Kidney (tissue), 14 donors: ENCODE measurements around the gene STOX2. TPM values are rescaled to one million over a fixed set of nuclear protein-coding genes. Genes with fewer than 3 reads are reported as not detected.

Experiments
- DNase-seq, 5 donors: peaks; one replicate each; pipeline ENCODE4 v3.0.0-alpha.2; 2013 to 2020
- FAIRE-seq: peaks from 2 replicates; lab custom pipeline; 2012; peaks lifted over from hg19 to GRCh38; lab: Jason Lieb, UNC
- H3K27ac ChIP-seq, 2 donors: one replicate each; pipeline ENCODE4 v1.7.0; 2013; ENCODE audit warnings: low read depth in 2 of 2, low read length in 2 of 2, inconsistent platforms in 1 of 2
- H3K27me3 ChIP-seq: one replicate; pipeline ENCODE4 v1.7.1; 2013; ENCODE audit warnings: low read length, inconsistent platforms; ENCODE audit not compliant: control insufficient read depth, insufficient read depth
- H3K36me3 ChIP-seq, 3 donors: one replicate each; pipeline versions ENCODE4 v1.7.0 to v1.7.1; 2013; ENCODE audit warnings: low read length in 3 of 3, control low read depth in 1 of 3, inconsistent platforms in 1 of 3; ENCODE audit not compliant: insufficient read depth in 3 of 3, control insufficient read depth in 2 of 3
- H3K4me1 ChIP-seq, 3 donors: one replicate each; pipeline versions ENCODE4 v1.7.0 to v1.7.1; 2013; ENCODE audit warnings: low read length in 3 of 3, inconsistent platforms in 1 of 3, low read depth in 1 of 3; ENCODE audit not compliant: control insufficient read depth in 2 of 3, insufficient read depth in 2 of 3
- H3K4me3 ChIP-seq, 3 donors: one replicate each; pipeline versions ENCODE4 v1.7.0 to v1.8.1; 2013; ENCODE audit warnings: low read length in 3 of 3, control low read depth in 1 of 3, inconsistent platforms in 1 of 3
- H3K9ac ChIP-seq, 3 donors: one replicate each; pipeline versions ENCODE4 v1.7.0 to v1.7.1; 2013; ENCODE audit warnings: low read length in 3 of 3, control low read depth in 1 of 3, inconsistent platforms in 1 of 3
- H3K9me3 ChIP-seq, 3 donors: one replicate each; pipeline versions ENCODE4 v1.7.0 to v1.7.1; 2013; ENCODE audit warnings: low read length in 3 of 3, control low read depth in 1 of 3, inconsistent platforms in 1 of 3; ENCODE audit not compliant: control insufficient read depth in 2 of 3, insufficient read depth in 1 of 3
- CTCF ChIP-seq: IDR thresholded peaks from 3 replicates; pipeline ENCODE4 v1.5.1; 2012; ENCODE audit warnings: mild to moderate bottlenecking, moderate library complexity, borderline replicate concordance; ENCODE audit not compliant: insufficient read depth; ENCODE audit errors: extremely low read depth
- intact Hi-C: fragments of 100-400 bp; cut with DNase I; formaldehyde crosslinking; loops from one replicate; pipeline ENCODE4 v1.11.1; 2022
- polyA plus RNA-seq: library from polyadenylated mRNA; stranded (reverse); fragments of 350-450 nt; fragmentation: Illumina TruSeq; extraction: RNeasy Lipid Tissue Mini Kit (QIAGEN cat#74804); gene quantifications from one replicate; pipeline ENCODE4 v1.2.3, GENCODE V29; 2014; ENCODE audit warnings: low read depth, low replicate concordance; ENCODE audit not compliant: insufficient read depth
- total RNA-seq: library from RNA; stranded (reverse); fragmentation: NEBNext Ultra II Directional; extraction: Animal tissue kit (Norgen Biotek cat#: 25700); gene quantifications from one replicate; pipeline ENCODE4 v1.2.1, GENCODE V29; 2021
- donor health status: control.
- donor health status: control.
- donor health status: control.
- donor health status: control.
- donor health status: control.
- donor health status: DM: yes; HTN: yes; CAD: no.
- donor health status: Normal renal cell carcinoma (clear cell type).

STOX2 gene
- total and polyA plus RNA-seq, 2 donors from 2014 or later, result 0.69 to 31.8 TPM

GRCh38 chr4:183921335-183921734 is 16.2 kb downstream of the STOX2 start:
- H3K4me1 ChIP-seq, result no peaks in the 10 kb centered on the region
- DNase-seq (no peak), FAIRE-seq (no peak)

GRCh38 chr4:183924362-183925044 is 19.4 kb downstream of the STOX2 start:
- H3K27me3 ChIP-seq, result no peaks in the 10 kb centered on the region
- H3K4me3 ChIP-seq, result no peak overlapping the region
- no peaks in the 10 kb centered on the region for H3K4me1 ChIP-seq
- H3K27ac ChIP-seq, result no peak overlapping the region
- TF ChIP-seq CTCF, result no peak
- no peak for FAIRE-seq
- DNase-seq, result no peak
- intact Hi-C loops, result no loop called here
- H3K9me3 ChIP-seq, result no peaks in the 10 kb centered on the region
- no peak overlapping the region for H3K9ac ChIP-seq
- H3K36me3 ChIP-seq, result no peaks in the 10 kb centered on the region

More at GRCh38 chr4:183921335-183921734, 16.2 kb downstream of the STOX2 start:
- Histone ChIP-seq H3K27me3 (no peaks in the 10 kb centered on the region), H3K9ac (no peak overlapping the region), H3K36me3 (no peaks in the 10 kb centered on the region), H3K9me3 (no peaks in the 10 kb centered on the region), H3K27ac (no peak overlapping the region), H3K4me3 (no peak overlapping the region)
- no peak for TF ChIP-seq CTCF
- intact Hi-C loops, result no loop called here

GRCh38 chr4:183926950-183927349 is 21.8 kb downstream of the STOX2 start:
- Histone ChIP-seq H3K4me3 (no peak overlapping the region), H3K4me1 (no peaks in the 10 kb centered on the region), H3K9me3 (no peaks in the 10 kb centered on the region), H3K27me3 (no peaks in the 10 kb centered on the region), H3K27ac (no peak overlapping the region), H3K36me3 (no peaks in the 10 kb centered on the region), H3K9ac (no peak overlapping the region)
- intact Hi-C loops, result no loop called here
- TF ChIP-seq CTCF, result no peak
- DNase-seq (no peak), FAIRE-seq (no peak)
